ENCODE data around the gene PTGS1.

DNA sequence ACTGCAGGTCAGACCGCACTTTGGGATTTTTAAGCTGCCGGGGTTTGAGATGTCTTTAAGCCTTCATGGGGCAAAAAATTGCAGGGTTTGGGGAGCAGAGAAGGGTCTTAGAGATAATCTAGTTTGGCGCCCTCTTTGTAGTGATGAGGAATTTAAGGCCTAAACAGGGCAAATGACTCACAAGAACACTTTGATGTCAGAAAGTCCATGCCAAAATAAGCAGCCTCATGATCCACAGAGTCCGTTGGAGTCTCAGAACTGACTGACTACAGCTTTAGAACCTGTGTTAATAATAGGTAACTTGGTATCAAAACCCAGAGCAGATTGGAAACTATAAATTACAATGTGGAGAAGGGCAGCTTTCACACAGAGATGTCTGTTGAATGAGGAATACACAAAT lies 35.9 kb upstream of the PTGS1 start:
- TF ChIP-seq EZH2 (IDR thresholded peaks at IDR 0.05; ENCODE audit: low read length) = no peak
- TF ChIP-seq, protein P1, sequence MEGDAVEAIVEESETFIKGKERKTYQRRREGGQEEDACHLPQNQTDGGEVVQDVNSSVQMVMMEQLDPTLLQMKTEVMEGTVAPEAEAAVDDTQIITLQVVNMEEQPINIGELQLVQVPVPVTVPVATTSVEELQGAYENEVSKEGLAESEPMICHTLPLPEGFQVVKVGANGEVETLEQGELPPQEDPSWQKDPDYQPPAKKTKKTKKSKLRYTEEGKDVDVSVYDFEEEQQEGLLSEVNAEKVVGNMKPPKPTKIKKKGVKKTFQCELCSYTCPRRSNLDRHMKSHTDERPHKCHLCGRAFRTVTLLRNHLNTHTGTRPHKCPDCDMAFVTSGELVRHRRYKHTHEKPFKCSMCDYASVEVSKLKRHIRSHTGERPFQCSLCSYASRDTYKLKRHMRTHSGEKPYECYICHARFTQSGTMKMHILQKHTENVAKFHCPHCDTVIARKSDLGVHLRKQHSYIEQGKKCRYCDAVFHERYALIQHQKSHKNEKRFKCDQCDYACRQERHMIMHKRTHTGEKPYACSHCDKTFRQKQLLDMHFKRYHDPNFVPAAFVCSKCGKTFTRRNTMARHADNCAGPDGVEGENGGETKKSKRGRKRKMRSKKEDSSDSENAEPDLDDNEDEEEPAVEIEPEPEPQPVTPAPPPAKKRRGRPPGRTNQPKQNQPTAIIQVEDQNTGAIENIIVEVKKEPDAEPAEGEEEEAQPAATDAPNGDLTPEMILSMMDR (optimal IDR thresholded peaks at IDR 0.05 in 1 of 3, IDR thresholded peaks at IDR 0.05 in 1 of 3, conservative IDR thresholded peaks at IDR 0.05 in 1 of 3; ENCODE audit: extremely low read depth in 1 of 3, insufficient read depth in 2 of 3, low read length in 3 of 3) = no peak
